Osteoblast (primary cell): Measurements from ENCODE around the gene THSD7A. TPM values are rescaled to one million over a fixed set of nuclear protein-coding genes. Genes with fewer than 3 reads are reported as not detected.

Experiments used
- DNase-seq: peaks from one replicate; pipeline ENCODE4 v3.0.0; 2011; ENCODE audit warnings: low spot score, mixed read lengths; ENCODE audit not compliant: insufficient read length; ENCODE audit errors: missing footprints
- H2AFZ ChIP-seq: 2 replicates; pipeline ENCODE4 v1.6.0; 2011; ENCODE audit warnings: mild to moderate bottlenecking, low read length
- H3K27ac ChIP-seq: 2 replicates; pipeline ENCODE4 v1.5.1; 2011; ENCODE audit warnings: mild to moderate bottlenecking, low read depth, low read length, moderate library complexity
- H3K27me3 ChIP-seq: 2 replicates; pipeline ENCODE4 v1.6.0; 2012; ENCODE audit warnings: mild to moderate bottlenecking, control low read depth, inconsistent platforms, low read length, moderate library complexity; ENCODE audit not compliant: insufficient read depth
- H3K36me3 ChIP-seq: 2 replicates; pipeline ENCODE4 v1.5.1; 2011; ENCODE audit warnings: mild to moderate bottlenecking, low read length, control low read depth, moderate library complexity; ENCODE audit not compliant: insufficient read depth
- H3K4me1 ChIP-seq: 2 replicates; pipeline ENCODE4 v1.5.1; 2011; ENCODE audit warnings: mild to moderate bottlenecking, low read length, control low read depth, moderate library complexity; ENCODE audit not compliant: insufficient read depth
- H3K4me2 ChIP-seq: 2 replicates; pipeline ENCODE4 v1.6.0; 2011; ENCODE audit warnings: mild to moderate bottlenecking, low read length; ENCODE audit not compliant: insufficient read depth
- H3K4me3 ChIP-seq: fragments of 200-600 bp; sonication (generic); 3 replicates; pipeline ENCODE4 v1.5.1; 2012; ENCODE audit warnings: mild to moderate bottlenecking, low read length, inconsistent platforms; ENCODE audit not compliant: insufficient read depth
- H3K79me2 ChIP-seq: 2 replicates; pipeline ENCODE4 v1.6.0; 2012; ENCODE audit warnings: mild to moderate bottlenecking, low read length, control low read depth, inconsistent platforms; ENCODE audit not compliant: insufficient read depth
- H3K9me3 ChIP-seq: 2 replicates; pipeline ENCODE4 v1.5.1; 2011; ENCODE audit warnings: low read depth, low read length, control low read depth
- H4K20me1 ChIP-seq: 2 replicates; pipeline ENCODE4 v1.6.0; 2012; ENCODE audit warnings: mild to moderate bottlenecking, low read length, control low read depth; ENCODE audit not compliant: insufficient read depth
- CTCF ChIP-seq: IDR thresholded peaks from 2 replicates; pipeline ENCODE4 v1.5.1; 2011; ENCODE audit warnings: mild to moderate bottlenecking, low read depth, low read length, moderate library complexity; ENCODE audit errors: extremely low read depth
- total RNA-seq: library from RNA; depleted of rRNA; stranded (reverse); fragments of >200 nt; gene quantifications from 2 replicates; pipeline ENCODE4 v1.2.3, GENCODE V29; 2012

Gene THSD7A
- total RNA-seq, 1 donor, result under 0.01 TPM

- Histone ChIP-seq H3K9me3 (no peaks in the 10 kb centered on the region), H3K27ac (no peak overlapping the region), H3K4me3 (no peak overlapping the region), H2AFZ (no peak overlapping the region), H3K79me2 (no peaks in the 10 kb centered on the region), H3K4me1 (no peaks in the 10 kb centered on the region), H3K27me3 (no peaks in the 10 kb centered on the region), H3K36me3 (no peaks in the 10 kb centered on the region), H4K20me1 (no peaks in the 10 kb centered on the region), H3K4me2 (no peak overlapping the region)
- DNase-seq, result no peak
- no peak for TF ChIP-seq CTCF
Observed at GRCh38 chr7:11667810-11668185, 164.2 kb downstream of the THSD7A start.

GRCh38 chr7:11667071-11667809, 164.8 kb downstream of the THSD7A start:
- no peak for DNase-seq
- Histone ChIP-seq H4K20me1 (no peaks in the 10 kb centered on the region), H3K4me2 (no peak overlapping the region), H3K27me3 (no peaks in the 10 kb centered on the region), H3K4me3 (no peak overlapping the region), H3K9me3 (no peaks in the 10 kb centered on the region), H3K4me1 (no peaks in the 10 kb centered on the region), H3K36me3 (no peaks in the 10 kb centered on the region), H2AFZ (no peak overlapping the region), H3K27ac (no peak overlapping the region), H3K79me2 (no peaks in the 10 kb centered on the region)
- TF ChIP-seq CTCF, result no peak

GRCh38 chr7:11665357-11665756, 166.6 kb downstream of the THSD7A start:
- Histone ChIP-seq H3K27ac (no peak overlapping the region), H3K4me3 (no peak overlapping the region), H3K79me2 (no peaks in the 10 kb centered on the region), H3K27me3 (no peaks in the 10 kb centered on the region), H2AFZ (no peak overlapping the region), H3K9me3 (no peaks in the 10 kb centered on the region), H3K4me2 (no peak overlapping the region), H3K36me3 (no peaks in the 10 kb centered on the region), H3K4me1 (no peaks in the 10 kb centered on the region), H4K20me1 (no peaks in the 10 kb centered on the region)
- DNase-seq, result no peak
- TF ChIP-seq CTCF, result no peak

- Histone ChIP-seq H3K79me2 (no peaks in the 10 kb centered on the region), H3K4me1 (no peaks in the 10 kb centered on the region), H4K20me1 (no peaks in the 10 kb centered on the region), H3K9me3 (no peaks in the 10 kb centered on the region), H3K27ac (no peak overlapping the region), H3K36me3 (no peaks in the 10 kb centered on the region), H3K4me2 (no peak overlapping the region), H2AFZ (no peak overlapping the region), H3K27me3 (no peaks in the 10 kb centered on the region), H3K4me3 (no peak overlapping the region)
- no peak for DNase-seq
- no peak for TF ChIP-seq CTCF
Observed at GRCh38 chr7:11655642-11656041, 176.4 kb downstream of the THSD7A start.
